HuH-7 (cell line): ENCODE measurements around the gene COASY.
"Not testable (repeated sequence)": the region's sequence is repeated elsewhere in the genome, so short reads cannot be mapped to it uniquely, and the experiment has no call there.

Experiments
- DNase-seq: peaks from one replicate; pipeline ENCODE4 v3.0.0; 2011; ENCODE audit warnings: low spot score

Gene COASY

GRCh38 chr17:42574463-42574862 is 12.5 kb downstream of the COASY start:
- DNase-seq, result no peak

- no peak for DNase-seq
These were observed 15.2 kb downstream of the COASY start for GRCh38 chr17:42577140-42577531.

- DNase-seq, result peak; percentile 97
These were observed 15.8 kb downstream of the COASY start, which contains the start of gene PSMC3IP for GRCh38 chr17:42577532-42578281. TSS of gene PSMC3IP (minus strand) at chr17:42577729. CDS start at chr17:42577686, 43 bp downstream.

- DNase-seq, result peak; percentile 93
These were observed 16.4 kb downstream of the COASY start for GRCh38 chr17:42578282-42578869.

- no peak for DNase-seq
These were observed 18.0 kb downstream of the COASY start for GRCh38 chr17:42579794-42580551.

GRCh38 chr17:42581744-42582270 is 19.9 kb downstream of the COASY start:
- DNase-seq, result no peak

GRCh38 chr17:42584880-42585279 is 22.9 kb downstream of the COASY start:
- DNase-seq, result no peak

- no peak for DNase-seq
These were observed 23.4 kb downstream of the COASY start for GRCh38 chr17:42585353-42585752.

- DNase-seq, result no peak
These were observed 24.7 kb downstream of the COASY start for GRCh38 chr17:42586514-42587230.

- DNase-seq, result no peak
These were observed 28.9 kb downstream of the COASY start for GRCh38 chr17:42590886-42591285.

- no peak for DNase-seq
These were observed 29.5 kb downstream of the COASY start for GRCh38 chr17:42591411-42591810.

GRCh38 chr17:42596386-42596785 is 34.4 kb downstream of the COASY start:
- no peak for DNase-seq

GRCh38 chr17:42598905-42599304 is 37.0 kb downstream of the COASY start:
- DNase-seq, result no peak

GRCh38 chr17:42603318-42603717 is 41.4 kb downstream of the COASY start:
- DNase-seq, result no peak

- no peak for DNase-seq
These were observed 45.8 kb downstream of the COASY start for GRCh38 chr17:42607769-42608168.

- DNase-seq, result no peak
These were observed 46.6 kb downstream of the COASY start for GRCh38 chr17:42608305-42609181.

- peak; percentile 98 for DNase-seq
These were observed 47.4 kb downstream of the COASY start, which contains the start of the genes RETREG3 and TUBG1 for GRCh38 chr17:42609182-42609813. TSS of gene RETREG3 (minus strand) at chr17:42609374. CDS start at chr17:42609324, 50 bp downstream. TSS of gene TUBG1 (plus strand) at chr17:42609683. CDS start at chr17:42609738, 55 bp downstream.

GRCh38 chr17:42609814-42610801 is 48.2 kb downstream of the COASY start:
- DNase-seq, result not testable (repeated sequence)

GRCh38 chr17:42612013-42612412 is 50.1 kb downstream of the COASY start:
- no peak for DNase-seq
